ENCODE data around the gene NFIX. TPM values are rescaled to one million over a fixed set of nuclear protein-coding genes. Genes with fewer than 3 reads are reported as not detected.

The NFIX gene
- total and polyA plus RNA-seq, 2 of the 13 experiments (the other 11 are each of a cell fraction or from before 2014, with no cell fraction given) = 3.4 to 5.4 TPM

- peak; percentile 57; the same call in 1 of the 2 replicates for TF ChIP-seq HES4 (CRISPR knock-in tag; IDR thresholded peaks at IDR 0.05; ENCODE audit: borderline replicate concordance)
- no peak for TF ChIP-seq NFYC (CRISPR knock-in tag; IDR thresholded peaks at IDR 0.05)
- TF ChIP-seq NR1H2 (CRISPR knock-in tag; IDR thresholded peaks at IDR 0.05; ENCODE audit: borderline replicate concordance, low read depth) = no peak
- no peak for TF ChIP-seq ZNF460 (CRISPR knock-in tag; IDR thresholded peaks at IDR 0.05; ENCODE audit: borderline replicate concordance)
- no peak for TF ChIP-seq XRCC5 (optimal IDR thresholded peaks at IDR 0.05; ENCODE audit: low read length)
- TF ChIP-seq ZNF75D (CRISPR knock-in tag; IDR thresholded peaks at IDR 0.05; ENCODE audit: borderline replicate concordance) = no peak
- TF ChIP-seq SRSF9 (IDR thresholded peaks at IDR 0.05; ENCODE audit: borderline replicate concordance, insufficient read depth, low read depth, low read length, poor library complexity, severe bottlenecking) = no peak
- no peak for TF ChIP-seq BCLAF1 (IDR thresholded peaks at IDR 0.05)
- no peak for TF ChIP-seq ZFP82 (CRISPR knock-in tag; IDR thresholded peaks at IDR 0.05; ENCODE audit: borderline replicate concordance)
- TF ChIP-seq SPEN (CRISPR knock-in tag; IDR thresholded peaks at IDR 0.05; ENCODE audit: low read depth) = no peak; the same call in 1 of the 2 replicates
Measured at GRCh38 chr19:12996406-12997094, 1.3 kb downstream of the NFIX start (continued).
